Heart left ventricle (tissue), 13 donors: ENCODE data around the gene SOCS6.

Experiments used
- POLR2A ChIP-seq, 2 donors: fragments of 450-650 bp; IDR thresholded peaks; one replicate each; pipeline ENCODE4 v1.6.1; 2017; ENCODE audit warnings: antibody characterized with exemption in 2 of 2, mild to moderate bottlenecking in 2 of 2, moderate library complexity in 2 of 2
- TF ChIP-seq, protein P1 (sequence below), 12 donors: fragments of 200-600 bp; sonication (generic) in 4 of 12; IDR thresholded peaks; one replicate each; pipeline versions ENCODE4 v1.5.0 to v1.8.0; 2018 to 2022; ENCODE audit warnings: antibody characterized with exemption in 12 of 12, mild to moderate bottlenecking in 5 of 12
- donor health status: ischemic (EF 13 %, LVEDD 7.1; RV severe dilation, severe dysfunction).
- donor health status: DM: no; HTN: yes; CAD: no.
- donor health status: DM: no; HTN: no; CAD: no.
- donor health status: ischemic (EF 25% LVEDD 6.9; RV normal size, moderate dysfunction).
- donor health status: ischemic (EF 25% LVEDD 5.7; RV mildly dilated, moderate dysfunction).
- donor health status: ischemic (EF 35%, LVEDD 5.7; RV mildly dilated, moderate dysfunction).
- donor health status: nonischemic (EF 11% LVEDD 7.7; RV severe dilation, severe dysfunction).
- donor health status: DM: yes; HTN: yes; CAD: no.
- donor health status: PGD.
- donor health status: ischemic (EF 29% LVEDD 5.4; RV normal size, mild dysfunction).
- donor health status: nonischemic (EF 23%, LVEDD 6.1; RV moderate dilation, normal function).

DNA sequence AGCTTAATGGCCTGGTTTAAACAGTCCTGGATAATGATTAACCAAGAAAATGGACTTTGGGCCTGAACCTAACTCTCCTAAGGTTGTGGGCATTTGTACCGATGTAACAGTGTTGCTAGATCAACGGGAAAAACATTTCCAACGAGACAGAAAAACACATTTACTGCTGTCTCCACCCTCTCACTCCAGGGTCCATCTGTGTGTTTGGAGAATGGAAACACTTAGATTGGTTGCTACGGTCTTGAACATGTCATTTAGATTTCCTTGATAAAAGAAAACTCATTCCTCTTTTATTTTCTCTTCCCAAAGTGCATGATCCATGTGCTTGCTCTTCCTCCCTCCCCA lies 88.0 kb downstream of the SOCS6 start:
- TF ChIP-seq POLR2A (IDR thresholded peaks at IDR 0.05), result no peak
- TF ChIP-seq, protein P1, sequence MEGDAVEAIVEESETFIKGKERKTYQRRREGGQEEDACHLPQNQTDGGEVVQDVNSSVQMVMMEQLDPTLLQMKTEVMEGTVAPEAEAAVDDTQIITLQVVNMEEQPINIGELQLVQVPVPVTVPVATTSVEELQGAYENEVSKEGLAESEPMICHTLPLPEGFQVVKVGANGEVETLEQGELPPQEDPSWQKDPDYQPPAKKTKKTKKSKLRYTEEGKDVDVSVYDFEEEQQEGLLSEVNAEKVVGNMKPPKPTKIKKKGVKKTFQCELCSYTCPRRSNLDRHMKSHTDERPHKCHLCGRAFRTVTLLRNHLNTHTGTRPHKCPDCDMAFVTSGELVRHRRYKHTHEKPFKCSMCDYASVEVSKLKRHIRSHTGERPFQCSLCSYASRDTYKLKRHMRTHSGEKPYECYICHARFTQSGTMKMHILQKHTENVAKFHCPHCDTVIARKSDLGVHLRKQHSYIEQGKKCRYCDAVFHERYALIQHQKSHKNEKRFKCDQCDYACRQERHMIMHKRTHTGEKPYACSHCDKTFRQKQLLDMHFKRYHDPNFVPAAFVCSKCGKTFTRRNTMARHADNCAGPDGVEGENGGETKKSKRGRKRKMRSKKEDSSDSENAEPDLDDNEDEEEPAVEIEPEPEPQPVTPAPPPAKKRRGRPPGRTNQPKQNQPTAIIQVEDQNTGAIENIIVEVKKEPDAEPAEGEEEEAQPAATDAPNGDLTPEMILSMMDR (IDR thresholded peaks at IDR 0.05), result no peak
